Neural progenitor cell (in vitro differentiated cells): Measurements from ENCODE around the gene GRID1.

Experiments
- EZH2 ChIP-seq: fragments of 200-600 bp; sonication (generic); IDR thresholded peaks from 2 replicates; pipeline ENCODE4 v1.6.1; 2017; ENCODE audit warnings: antibody characterized with exemption, mild to moderate bottlenecking, moderate library complexity
- EZH2phosphoT487 ChIP-seq: fragments of 200-600 bp; sonication (generic); IDR thresholded peaks from 2 replicates; pipeline ENCODE4 v1.6.1; 2017; ENCODE audit warnings: antibody characterized with exemption
- TF ChIP-seq, protein P1 (sequence below): fragments of 200-600 bp; sonication (generic); IDR thresholded peaks from 2 replicates; pipeline ENCODE4 v1.5.1; 2017; ENCODE audit warnings: antibody characterized with exemption, mild to moderate bottlenecking

DNA sequence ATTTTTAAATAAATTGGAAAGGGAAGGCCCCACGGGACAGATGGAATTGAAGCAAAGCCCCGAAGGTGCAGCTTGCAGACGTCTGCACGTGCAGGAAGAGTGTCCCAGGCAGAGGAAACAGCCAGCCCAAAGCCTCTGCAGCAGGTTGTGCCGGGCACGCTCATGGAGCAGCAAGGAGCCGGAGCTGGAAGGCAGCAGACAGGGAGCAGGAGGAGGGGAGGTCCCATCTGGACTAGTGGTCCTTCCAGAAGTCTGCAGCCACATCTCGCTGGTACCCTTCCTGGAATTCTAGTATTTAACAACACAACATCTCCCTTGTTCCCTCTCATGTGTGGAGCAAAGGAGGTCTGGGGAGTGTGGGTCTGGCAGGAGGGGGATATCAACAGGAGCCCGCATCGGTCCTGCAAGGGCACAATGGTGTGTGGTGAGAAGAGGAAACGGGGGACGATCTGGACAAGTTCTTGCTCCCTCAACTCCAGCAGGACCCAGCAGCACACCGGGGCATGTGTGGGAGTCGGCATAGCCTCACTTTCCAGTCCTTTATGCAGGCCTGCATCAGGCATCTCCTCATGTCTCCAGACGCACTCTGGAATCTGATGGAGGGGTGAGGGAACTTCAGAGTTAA lies 169.3 kb downstream of the GRID1 start:
- TF ChIP-seq, protein P1, sequence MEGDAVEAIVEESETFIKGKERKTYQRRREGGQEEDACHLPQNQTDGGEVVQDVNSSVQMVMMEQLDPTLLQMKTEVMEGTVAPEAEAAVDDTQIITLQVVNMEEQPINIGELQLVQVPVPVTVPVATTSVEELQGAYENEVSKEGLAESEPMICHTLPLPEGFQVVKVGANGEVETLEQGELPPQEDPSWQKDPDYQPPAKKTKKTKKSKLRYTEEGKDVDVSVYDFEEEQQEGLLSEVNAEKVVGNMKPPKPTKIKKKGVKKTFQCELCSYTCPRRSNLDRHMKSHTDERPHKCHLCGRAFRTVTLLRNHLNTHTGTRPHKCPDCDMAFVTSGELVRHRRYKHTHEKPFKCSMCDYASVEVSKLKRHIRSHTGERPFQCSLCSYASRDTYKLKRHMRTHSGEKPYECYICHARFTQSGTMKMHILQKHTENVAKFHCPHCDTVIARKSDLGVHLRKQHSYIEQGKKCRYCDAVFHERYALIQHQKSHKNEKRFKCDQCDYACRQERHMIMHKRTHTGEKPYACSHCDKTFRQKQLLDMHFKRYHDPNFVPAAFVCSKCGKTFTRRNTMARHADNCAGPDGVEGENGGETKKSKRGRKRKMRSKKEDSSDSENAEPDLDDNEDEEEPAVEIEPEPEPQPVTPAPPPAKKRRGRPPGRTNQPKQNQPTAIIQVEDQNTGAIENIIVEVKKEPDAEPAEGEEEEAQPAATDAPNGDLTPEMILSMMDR = no peak
- TF ChIP-seq EZH2phosphoT487 (no peak), EZH2 (no peak)
